Suprapubic skin (tissue), 4 donors: ENCODE measurements around the gene LRP1B.

Source experiments
- CTCF ChIP-seq, 2 donors: fragments of 200-600 bp in 1 of 2; fragments of 450-650 bp in 1 of 2; sonication (generic) in 1 of 2; IDR thresholded peaks; one replicate each; pipeline ENCODE4 v1.5.1; 2016 to 2019; ENCODE audit warnings: antibody characterized with exemption in 2 of 2, mild to moderate bottlenecking in 1 of 2, moderate library complexity in 1 of 2
- POLR2A ChIP-seq, 2 donors: fragments of 450-650 bp; IDR thresholded peaks; one replicate each; pipeline ENCODE4 v1.6.1; 2017; ENCODE audit warnings: antibody characterized with exemption in 2 of 2, mild to moderate bottlenecking in 2 of 2, moderate library complexity in 2 of 2
- POLR2AphosphoS5 ChIP-seq, 3 donors: sonication (generic); formaldehyde crosslinking; IDR thresholded peaks; one replicate each; pipeline ENCODE4 v1.6.1; 2017; ENCODE audit warnings: antibody characterized with exemption in 3 of 3

DNA sequence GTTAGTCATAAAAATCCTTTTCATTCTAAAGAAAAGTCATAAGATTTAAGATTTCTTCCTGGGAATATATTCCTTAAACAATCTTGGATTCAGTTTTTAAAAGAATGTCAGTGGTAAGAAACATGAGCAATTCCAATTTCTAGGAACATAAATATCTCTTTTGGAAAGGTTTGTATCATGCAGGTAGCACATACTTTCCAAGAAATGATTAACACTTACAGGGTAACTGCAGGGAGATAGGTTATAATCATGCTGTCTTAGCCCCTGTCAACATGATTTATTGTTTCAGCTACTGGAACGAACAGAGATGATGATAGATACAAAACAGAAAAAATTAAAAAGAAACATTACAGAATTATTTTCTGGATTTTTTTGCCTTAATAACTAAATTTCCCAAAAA, 1537.7 kb downstream of the LRP1B start:
- no peak for TF ChIP-seq CTCF (IDR thresholded peaks at IDR 0.05)
- no peak for TF ChIP-seq POLR2A (IDR thresholded peaks at IDR 0.05)
- TF ChIP-seq POLR2AphosphoS5 (IDR thresholded peaks at IDR 0.05): no peak
